ENCODE data around the gene KCNMB1. TPM values are rescaled to one million over a fixed set of nuclear protein-coding genes. Genes with fewer than 3 reads are reported as not detected.

The KCNMB1 gene, protein sequence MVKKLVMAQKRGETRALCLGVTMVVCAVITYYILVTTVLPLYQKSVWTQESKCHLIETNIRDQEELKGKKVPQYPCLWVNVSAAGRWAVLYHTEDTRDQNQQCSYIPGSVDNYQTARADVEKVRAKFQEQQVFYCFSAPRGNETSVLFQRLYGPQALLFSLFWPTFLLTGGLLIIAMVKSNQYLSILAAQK
- total RNA-seq, result 1 to 10 TPM in 3 of 4 donors, under 1 TPM in 1; 0.22 to 1.8 (median 1.1) TPM

DNA sequence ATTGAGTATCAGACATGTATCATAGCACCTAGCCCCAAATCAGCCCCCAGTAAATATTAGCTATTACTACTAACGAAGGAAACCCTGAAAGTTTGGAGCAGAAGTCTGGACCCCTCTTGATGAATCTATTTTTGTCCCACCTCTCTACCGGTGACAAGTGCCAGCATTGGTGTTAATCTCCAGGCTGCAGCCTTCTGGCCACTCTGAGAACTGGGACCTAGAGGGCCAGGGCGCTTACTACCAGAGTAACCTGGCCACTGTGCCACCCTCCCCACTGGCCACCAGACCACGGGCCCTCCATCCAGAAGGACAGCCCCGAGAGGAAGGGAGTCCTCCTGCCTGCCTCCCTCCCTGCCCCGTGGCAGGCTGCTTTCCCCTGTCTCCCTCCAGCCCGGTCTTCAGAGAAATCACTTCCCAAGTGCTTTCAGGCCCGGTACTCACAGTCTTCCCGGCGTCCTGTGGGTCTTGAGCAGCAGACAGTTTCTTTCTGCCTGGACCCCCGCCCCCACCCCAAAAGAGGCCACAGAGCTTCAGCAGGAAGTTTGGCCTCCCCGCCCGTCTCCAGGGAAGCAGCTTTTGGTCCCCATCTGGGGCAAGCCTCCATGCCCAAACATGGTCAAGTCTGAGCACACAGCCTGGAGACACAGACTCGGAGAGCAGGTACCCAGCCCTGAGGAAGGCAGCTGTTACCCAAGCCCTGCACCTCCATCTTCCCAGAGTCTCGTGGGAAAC is at the start of gene KCNMB1:
KCNMB1 (minus strand) TSS at position 550 of the 732 bp plus-strand sequence. CDS start 3,920 bp downstream, outside the sequence.
- H3K4me3 ChIP-seq, result peak within 1 kb of the TSS in 3 of 4 donors; percentile 4 to 38 (median 22)
- TF ChIP-seq EP300 (IDR thresholded peaks at IDR 0.05), result no peak
- TF ChIP-seq, protein P1, sequence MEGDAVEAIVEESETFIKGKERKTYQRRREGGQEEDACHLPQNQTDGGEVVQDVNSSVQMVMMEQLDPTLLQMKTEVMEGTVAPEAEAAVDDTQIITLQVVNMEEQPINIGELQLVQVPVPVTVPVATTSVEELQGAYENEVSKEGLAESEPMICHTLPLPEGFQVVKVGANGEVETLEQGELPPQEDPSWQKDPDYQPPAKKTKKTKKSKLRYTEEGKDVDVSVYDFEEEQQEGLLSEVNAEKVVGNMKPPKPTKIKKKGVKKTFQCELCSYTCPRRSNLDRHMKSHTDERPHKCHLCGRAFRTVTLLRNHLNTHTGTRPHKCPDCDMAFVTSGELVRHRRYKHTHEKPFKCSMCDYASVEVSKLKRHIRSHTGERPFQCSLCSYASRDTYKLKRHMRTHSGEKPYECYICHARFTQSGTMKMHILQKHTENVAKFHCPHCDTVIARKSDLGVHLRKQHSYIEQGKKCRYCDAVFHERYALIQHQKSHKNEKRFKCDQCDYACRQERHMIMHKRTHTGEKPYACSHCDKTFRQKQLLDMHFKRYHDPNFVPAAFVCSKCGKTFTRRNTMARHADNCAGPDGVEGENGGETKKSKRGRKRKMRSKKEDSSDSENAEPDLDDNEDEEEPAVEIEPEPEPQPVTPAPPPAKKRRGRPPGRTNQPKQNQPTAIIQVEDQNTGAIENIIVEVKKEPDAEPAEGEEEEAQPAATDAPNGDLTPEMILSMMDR (IDR thresholded peaks at IDR 0.05), result no peak
- no peak for TF ChIP-seq POLR2A (IDR thresholded peaks at IDR 0.05)
- H3K36me3 ChIP-seq, result no peaks in the 10 kb centered on the region
- H3K4me1 ChIP-seq, result peaks cover 0 to 7% (median 0%) of the 10 kb centered on the region in 4 donors
- H3K27me3 ChIP-seq, result no peaks in the 10 kb centered on the region
- no peaks in the 10 kb centered on the region for H3K9me3 ChIP-seq
- 45 to 51% methylated on average over 14 to 15 of the region's 15 CpGs for WGBS, 2 donors
- H3K27ac ChIP-seq, result peak within 1 kb of the TSS in 2 of 4 donors; percentile 16 to 25
- DNase-seq (ENCODE audit: low spot score in 2 of 2), result no peak

DNA sequence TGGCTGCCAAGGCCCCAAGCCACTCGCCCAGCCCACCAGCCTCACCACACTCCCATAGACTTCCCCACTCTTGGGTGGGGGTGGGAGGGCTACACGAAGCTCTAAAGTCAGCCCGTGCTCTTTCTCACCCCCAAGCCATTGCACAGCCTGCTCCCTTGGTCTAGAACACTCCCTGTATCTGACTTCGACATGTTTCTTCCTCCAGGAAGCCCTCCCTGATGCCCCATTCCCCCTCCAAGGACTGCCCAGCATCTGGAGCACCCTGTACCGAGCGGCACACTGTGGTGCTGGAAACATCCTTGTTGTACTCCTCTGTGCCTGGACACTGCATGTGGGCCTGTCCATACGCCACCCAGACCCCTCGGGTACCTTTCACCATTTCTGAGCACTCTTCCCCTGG is 49.4 kb upstream of the KCNMB1 start:
- TF ChIP-seq, protein P1 (IDR thresholded peaks at IDR 0.05), result no peak
- TF ChIP-seq EP300 (IDR thresholded peaks at IDR 0.05) (no peak), POLR2A (IDR thresholded peaks at IDR 0.05) (no peak)
- H3K27ac ChIP-seq, result no peak overlapping the region
- 88 to 90% methylated on average over 8 of the region's 8 CpGs for WGBS, 2 donors
- no peak overlapping the region for H3K4me3 ChIP-seq
- H3K36me3 ChIP-seq, result no peaks in the 10 kb centered on the region
- no peaks in the 10 kb centered on the region for H3K9me3 ChIP-seq
- peaks cover 0 to 7% (median 0%) of the 10 kb centered on the region in 4 donors for H3K4me1 ChIP-seq
- H3K27me3 ChIP-seq, result no peaks in the 10 kb centered on the region
- DNase-seq (ENCODE audit: low spot score in 2 of 2), result no peak

DNA sequence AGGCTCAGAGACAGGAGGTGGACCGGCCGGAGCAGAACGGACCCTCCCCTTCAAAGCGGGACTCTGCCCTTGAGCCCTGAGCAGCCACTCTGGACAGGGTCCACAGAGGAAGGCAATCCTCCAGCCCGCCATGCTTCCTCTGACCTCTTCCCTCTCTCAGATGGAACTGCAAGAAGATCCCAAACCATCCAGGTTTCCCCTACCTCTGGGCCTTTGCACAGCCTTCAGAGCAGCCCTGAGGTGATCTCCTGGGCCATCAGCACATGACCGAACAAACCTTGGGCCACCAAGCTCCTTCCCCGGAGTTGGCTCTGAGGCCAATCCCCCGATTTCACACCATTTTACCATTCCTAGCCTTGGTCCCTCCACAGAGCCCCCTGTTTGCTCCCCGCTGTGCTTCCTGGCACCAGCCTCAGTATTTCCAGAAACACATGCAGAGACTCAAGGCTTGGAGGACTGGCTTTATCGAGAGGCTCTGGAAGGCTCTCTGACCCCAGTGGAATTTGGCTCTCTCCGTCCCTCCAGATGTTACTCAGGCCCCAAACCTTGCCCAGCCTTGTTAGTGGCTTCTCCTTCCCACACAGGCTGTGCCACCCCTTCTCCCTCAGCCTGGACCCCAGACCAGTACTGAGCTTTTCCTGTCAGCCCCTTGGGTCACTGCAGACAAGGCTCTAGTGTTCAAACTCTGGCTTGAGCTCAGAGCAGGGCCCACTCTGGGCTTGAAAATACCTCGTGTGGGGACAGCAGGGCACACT is 48.6 kb upstream of the KCNMB1 start:
- no peak for TF ChIP-seq EP300 (IDR thresholded peaks at IDR 0.05)
- no peak for TF ChIP-seq POLR2A (IDR thresholded peaks at IDR 0.05)
- TF ChIP-seq, protein P1 (IDR thresholded peaks at IDR 0.05), result no peak
- Histone ChIP-seq H3K36me3 (no peaks in the 10 kb centered on the region), H3K27me3 (no peaks in the 10 kb centered on the region), H3K4me3 (no peak overlapping the region), H3K27ac (no peak overlapping the region), H3K4me1 (peaks cover 0 to 7% (median 0%) of the 10 kb centered on the region in 4 donors), H3K9me3 (no peaks in the 10 kb centered on the region)
- no peak for DNase-seq (ENCODE audit: low spot score in 2 of 2)
- 79 to 81% methylated on average over 10 to 12 of the region's 12 CpGs for WGBS, 2 donors

DNA sequence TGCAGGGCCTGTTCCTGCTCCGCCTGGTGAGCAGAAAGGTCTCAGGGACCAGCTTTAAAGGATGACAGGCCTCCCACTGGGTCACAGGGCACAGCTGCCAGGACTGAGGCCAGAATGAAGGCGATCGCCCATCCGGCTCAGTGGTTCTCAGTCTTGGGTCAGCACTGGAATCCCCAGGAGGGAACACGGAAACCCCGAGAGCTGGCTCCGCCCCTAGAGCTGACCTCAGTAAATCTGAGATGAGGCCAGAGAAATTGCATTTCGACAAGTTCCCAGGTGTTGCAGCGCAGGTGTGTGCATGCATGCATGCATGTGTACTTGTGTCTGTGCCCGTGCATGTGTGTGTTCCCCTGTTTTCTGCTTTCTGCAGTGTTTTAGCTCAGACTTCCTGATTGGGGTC is 47.2 kb upstream of the KCNMB1 start:
- H3K36me3 ChIP-seq, result no peaks in the 10 kb centered on the region
- no peak overlapping the region for H3K4me3 ChIP-seq
- H3K4me1 ChIP-seq, result peaks cover 0 to 7% (median 0%) of the 10 kb centered on the region in 4 donors
- 70 to 81% methylated on average over 6 to 10 of the region's 10 CpGs for WGBS, 2 donors
- no peak overlapping the region for H3K27ac ChIP-seq
- H3K9me3 ChIP-seq, result no peaks in the 10 kb centered on the region
- DNase-seq (ENCODE audit: low spot score in 2 of 2), result no peak
- TF ChIP-seq EP300 (IDR thresholded peaks at IDR 0.05), result no peak
- TF ChIP-seq, protein P1 (IDR thresholded peaks at IDR 0.05), result no peak
- TF ChIP-seq POLR2A (IDR thresholded peaks at IDR 0.05), result no peak
- no peaks in the 10 kb centered on the region for H3K27me3 ChIP-seq
